ENCODE data around the gene COL11A2.
"Not testable (repeated sequence)": the region's sequence is repeated elsewhere in the genome, so short reads cannot be mapped to it uniquely, and the experiment has no call there.

Gene COL11A2

GRCh38 chr6:33160096-33160495 is 32.2 kb downstream of the COL11A2 start:
- in situ Hi-C loops (cut with MboI; ENCODE audit: low sequenced_read_pairs): no loop called here

DNA sequence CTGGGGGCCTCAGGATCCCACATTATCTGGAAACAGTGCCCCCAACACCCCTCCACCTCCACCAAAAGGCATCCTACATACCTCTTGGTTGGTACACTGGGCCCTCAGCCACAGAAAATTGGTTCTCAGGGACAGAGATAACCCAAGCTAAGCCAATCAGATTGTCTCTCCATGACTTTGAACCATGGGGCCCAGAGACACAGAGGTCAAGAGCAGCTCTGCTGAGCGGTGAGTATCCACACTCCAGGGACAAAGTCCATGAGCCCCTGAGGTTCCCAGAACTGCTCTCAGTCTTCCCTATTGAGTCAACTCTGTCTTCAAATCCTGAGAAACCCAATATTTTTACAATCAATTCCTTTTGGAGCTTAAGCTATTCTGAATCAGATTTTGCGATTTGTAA is 35.3 kb downstream of the COL11A2 start:
- in situ Hi-C loops (cut with MboI; ENCODE audit: low sequenced_read_pairs): no loop called here

DNA sequence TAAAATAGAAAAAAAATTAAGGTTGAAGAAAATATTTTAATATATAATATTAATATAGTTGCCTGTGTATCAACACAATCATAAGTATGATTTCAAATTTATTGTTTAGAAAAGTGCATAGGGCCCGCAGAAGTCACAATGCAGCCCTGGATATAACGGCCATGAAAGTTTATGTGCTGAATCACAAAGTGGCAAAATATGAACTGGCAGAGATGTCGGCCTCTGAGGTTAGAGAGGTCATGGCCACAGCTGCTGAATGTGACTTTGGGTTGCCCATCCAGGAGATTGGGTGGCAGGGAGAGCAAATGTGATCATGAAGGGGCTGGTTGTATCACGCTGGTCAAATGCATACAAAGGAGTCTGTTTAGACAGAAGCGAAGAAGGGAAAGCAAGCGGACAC is 35.7 kb downstream of the COL11A2 start:
- in situ Hi-C loops (cut with MboI; ENCODE audit: low sequenced_read_pairs): no loop called here

GRCh38 chr6:33154349-33154748 is 37.9 kb downstream of the COL11A2 start:
- in situ Hi-C loops (cut with MboI; ENCODE audit: low sequenced_read_pairs): no loop called here

DNA sequence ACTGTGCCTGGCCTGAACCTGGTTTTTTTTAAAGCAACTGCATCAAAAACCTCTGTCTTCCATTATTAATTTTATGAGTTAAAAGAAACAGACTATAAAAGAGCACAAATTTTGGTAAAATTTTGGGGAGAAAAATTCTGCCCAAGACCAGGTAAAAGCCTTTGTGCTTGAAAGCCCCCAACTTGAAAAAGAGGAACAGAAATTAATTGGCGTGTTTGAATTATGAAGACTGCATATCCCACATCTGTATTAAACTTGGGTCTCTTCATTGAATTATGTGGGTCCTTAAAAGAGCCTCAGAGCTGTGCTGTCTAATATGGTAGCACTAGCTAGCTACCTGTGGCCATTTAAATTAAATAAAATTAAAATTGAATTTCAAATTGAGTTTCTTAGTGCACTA is 41.2 kb downstream of the COL11A2 start:
- in situ Hi-C loops (cut with MboI; ENCODE audit: low sequenced_read_pairs): no loop called here

GRCh38 chr6:33150560-33150959 is 41.7 kb downstream of the COL11A2 start:
- in situ Hi-C loops (cut with MboI; ENCODE audit: low sequenced_read_pairs): not testable (repeated sequence)

DNA sequence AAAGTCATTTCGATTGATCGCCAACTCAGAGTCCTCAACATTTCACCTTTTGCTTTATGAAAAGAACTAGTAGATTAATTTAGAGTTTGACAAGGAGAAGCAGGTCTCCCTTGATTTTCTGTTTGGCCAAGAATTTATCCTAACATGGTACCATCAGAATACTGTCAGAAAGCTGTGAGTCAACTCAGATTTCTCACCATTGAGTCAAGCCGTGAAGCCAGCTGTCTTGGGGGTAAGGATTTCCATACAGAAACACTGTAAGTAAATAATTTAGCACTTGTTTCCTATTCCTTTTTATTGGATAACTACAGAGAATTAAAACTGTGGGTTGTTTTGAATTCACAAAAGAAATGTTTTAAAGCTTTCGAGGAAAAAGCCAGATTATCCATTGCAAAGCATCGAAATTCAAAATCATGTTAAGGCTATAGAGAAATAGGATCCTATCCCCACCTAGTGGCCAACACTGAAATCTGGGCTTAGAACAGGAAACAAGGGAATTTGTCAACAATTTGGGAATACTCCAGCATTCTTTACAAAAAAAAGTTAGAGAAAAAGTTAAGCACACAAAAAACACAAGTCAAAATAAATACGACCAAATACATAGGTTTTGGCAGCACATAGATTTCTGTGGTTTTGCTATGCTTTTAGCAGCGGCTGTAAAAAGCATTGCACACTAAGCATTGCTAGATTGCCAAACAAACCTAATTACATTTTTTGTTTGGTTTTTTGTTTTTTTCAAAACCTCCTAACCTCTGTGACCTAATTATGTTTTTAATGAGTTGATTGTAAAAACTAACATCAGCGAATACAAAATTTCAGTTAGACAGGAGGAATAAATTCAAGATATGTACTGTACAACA is 44.2 kb downstream of the COL11A2 start:
- in situ Hi-C loops (cut with MboI; ENCODE audit: low sequenced_read_pairs): no loop called here

GRCh38 chr6:33144373-33144772 is 47.9 kb downstream of the COL11A2 start:
- in situ Hi-C loops (cut with MboI; ENCODE audit: low sequenced_read_pairs): no loop called here

GRCh38 chr6:33143113-33143770 is 49.0 kb downstream of the COL11A2 start:
- in situ Hi-C loops (cut with MboI; ENCODE audit: low sequenced_read_pairs): no loop called here

DNA sequence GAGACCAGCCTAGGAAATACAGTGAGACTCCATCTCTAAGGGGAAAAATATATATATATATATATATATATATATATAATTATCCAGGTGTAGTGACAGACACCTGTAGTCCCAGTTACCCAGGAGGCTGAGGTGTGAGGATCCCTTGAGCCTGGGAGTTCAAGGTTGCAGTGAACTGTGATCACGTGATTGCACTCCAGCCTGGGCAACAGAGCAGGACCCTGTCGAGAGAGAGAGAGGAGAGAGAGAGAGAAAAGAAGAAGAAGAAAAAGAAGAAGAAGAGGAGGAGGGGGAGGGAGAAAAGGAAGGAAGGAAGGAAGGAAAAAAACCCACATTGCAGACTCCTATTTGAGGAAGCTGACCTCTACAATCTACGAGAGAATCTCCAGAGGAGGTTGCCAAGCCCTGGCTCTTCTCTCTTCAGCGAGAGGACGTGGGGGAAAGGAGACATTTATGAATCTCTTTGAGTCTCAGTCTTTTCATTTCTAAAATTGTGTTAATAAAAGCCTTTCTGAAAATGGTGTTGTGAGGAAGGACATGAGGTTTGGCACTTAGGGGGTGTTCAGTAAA is 49.7 kb downstream of the COL11A2 start:
- in situ Hi-C loops (cut with MboI; ENCODE audit: low sequenced_read_pairs): no loop called here

GRCh38 chr6:33140556-33140955 is 51.7 kb downstream of the COL11A2 start:
- in situ Hi-C loops (cut with MboI; ENCODE audit: low sequenced_read_pairs): no loop called here

GRCh38 chr6:33139596-33140206 is 52.6 kb downstream of the COL11A2 start:
- in situ Hi-C loops (cut with MboI; ENCODE audit: low sequenced_read_pairs): no loop called here

- in situ Hi-C loops (cut with MboI; ENCODE audit: low sequenced_read_pairs): no loop called here
Observed at GRCh38 chr6:33136310-33136900, 55.9 kb downstream of the COL11A2 start.

DNA sequence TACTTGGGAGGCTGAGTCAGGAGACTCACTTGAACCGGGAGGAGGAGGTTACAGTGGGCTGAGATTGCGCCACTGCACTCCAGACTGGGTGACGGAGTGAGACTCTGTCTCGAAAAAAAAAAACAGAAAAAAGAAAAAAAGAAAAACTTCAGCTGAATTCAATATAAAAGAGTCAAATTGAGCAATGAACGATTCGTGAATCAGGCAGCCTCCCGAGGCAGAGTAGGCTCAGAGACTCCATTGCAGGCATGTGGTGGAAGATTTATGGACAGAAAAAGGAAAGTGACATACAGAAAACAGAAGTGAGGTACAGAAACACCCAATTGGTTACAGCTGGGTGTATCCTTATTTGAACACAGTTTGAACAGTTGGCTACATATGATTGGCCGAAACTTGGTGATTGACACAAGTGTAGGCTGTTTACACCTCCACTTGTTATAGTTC is 60.2 kb downstream of the COL11A2 start:
- in situ Hi-C loops (cut with MboI; ENCODE audit: low sequenced_read_pairs): no loop called here

- in situ Hi-C loops (cut with MboI; ENCODE audit: low sequenced_read_pairs): no loop called here
Observed at GRCh38 chr6:33128318-33128717, 63.9 kb downstream of the COL11A2 start.

DNA sequence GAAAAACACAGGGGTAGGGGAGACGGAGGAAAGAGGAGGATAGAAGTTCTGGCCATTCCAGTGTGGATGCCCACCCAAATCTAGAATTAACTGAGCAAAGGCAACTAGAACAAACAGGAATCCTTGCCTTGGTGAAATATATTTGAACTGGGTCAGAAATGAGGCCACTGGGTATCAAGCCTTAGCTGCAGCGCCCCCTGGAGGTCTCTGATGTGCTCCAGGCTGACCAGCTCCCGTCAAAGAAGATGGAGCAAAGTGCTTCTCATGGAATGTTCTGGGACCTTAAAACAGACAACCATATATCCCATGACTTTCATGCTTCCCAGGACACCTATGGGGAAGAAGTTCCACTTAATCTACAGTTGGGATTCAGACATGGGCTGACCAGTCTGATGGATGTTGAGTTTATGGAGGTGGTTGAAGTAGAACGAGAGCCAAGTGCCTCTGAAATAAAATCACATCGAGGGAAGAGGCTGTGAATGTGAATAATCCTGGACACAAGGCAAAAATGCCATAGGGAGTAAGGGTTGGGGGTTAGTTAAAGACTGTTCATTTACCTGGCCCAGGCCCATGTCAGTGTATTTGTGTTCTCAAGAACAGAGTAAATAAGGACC is 66.1 kb downstream of the COL11A2 start:
- in situ Hi-C loops (cut with MboI; ENCODE audit: low sequenced_read_pairs): no loop called here

DNA sequence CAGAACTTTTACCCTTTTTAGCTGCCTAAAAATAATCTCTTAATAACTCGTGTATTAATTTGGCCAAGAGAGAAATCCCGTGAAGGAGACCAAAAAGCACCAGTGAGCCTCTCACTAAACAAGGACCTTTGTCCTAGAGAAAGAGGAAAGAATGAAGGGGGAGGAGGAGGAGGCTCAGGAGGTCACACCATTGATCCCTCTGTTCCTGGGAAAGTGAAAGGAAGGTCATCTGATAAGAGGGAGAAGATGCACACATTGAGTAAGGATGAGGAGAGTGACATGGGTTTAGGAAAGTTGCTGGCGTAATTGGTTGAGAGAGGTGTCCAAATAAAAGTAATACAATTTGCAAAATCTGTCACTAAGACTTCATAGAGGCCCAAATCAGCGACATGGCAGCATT is 67.3 kb downstream of the COL11A2 start:
- in situ Hi-C loops (cut with MboI; ENCODE audit: low sequenced_read_pairs): no loop called here

DNA sequence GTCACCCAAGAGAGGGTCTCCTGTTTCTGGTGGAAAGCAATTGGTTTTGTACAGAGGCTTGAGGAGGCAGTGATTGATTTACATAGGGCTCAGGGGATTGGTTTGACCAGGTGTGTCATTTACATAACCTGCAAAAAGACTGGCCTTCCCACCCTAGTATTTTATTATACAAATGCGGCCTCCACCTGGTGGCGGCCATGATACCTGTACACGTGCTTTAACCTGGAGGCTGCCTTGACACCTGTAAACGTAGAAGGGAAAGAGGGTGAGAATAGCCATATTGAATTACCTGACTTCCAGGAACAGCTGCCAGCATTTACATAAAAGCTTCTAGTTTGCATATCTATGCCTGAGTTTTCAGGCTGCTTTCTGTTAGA is 67.8 kb downstream of the COL11A2 start:
- in situ Hi-C loops (cut with MboI; ENCODE audit: low sequenced_read_pairs): no loop called here

DNA sequence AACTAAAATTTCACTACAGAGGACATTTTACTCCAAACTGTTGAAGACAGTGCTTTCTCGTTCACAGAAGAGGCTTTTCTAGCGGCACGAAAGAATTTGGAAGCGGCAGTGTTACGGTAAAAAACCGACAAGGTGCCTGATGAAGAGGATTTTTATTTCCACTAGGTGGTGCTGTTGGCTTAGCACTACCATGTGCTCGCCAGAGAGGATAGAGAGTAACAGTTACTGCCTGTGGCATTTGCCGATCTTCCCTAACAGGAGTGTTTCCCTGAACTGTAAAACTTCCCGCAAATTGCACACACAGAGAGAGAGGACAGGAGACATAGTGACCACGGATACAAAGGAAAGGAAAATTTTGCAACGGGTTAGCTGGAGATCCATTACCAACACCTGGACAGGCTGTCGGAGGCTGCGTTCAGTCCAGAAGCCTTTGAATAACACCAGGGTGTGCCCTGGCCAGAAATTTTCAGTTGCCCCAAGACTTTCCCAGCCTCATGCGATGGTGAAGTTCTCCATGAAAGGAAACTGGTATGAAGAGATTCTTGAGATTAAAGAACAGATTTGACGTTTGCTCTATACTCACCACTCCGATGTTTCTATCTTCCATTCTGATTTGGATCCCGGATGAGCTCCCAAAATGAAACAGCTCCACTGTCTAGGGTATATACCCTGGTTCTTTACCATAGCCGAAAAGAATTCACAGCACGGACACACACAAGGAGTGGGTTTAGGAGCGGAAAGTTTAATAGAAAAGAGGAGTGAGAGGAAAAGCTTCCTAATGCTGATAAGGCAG is 68.3 kb downstream of the COL11A2 start:
- in situ Hi-C loops (cut with MboI; ENCODE audit: low sequenced_read_pairs): no loop called here

DNA sequence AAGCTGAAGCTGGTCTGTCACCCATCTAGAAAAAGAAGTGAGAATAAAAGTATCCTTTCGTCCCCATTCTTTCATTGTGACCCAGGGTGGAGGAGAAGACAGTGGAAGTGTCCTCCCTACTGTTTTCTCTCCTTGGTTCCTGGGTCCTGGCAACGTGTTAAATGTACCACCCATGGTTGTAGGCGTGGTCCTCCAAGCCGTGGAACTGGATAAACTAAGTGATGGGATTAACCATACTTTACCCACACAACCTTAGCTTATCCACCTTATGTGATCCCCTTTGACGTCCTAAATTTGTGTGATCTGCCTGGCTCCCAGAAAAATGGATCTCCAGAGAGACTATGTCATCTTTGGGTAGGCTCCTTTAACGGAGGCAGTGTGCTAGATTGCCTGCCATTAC is 69.1 kb downstream of the COL11A2 start:
- in situ Hi-C loops (cut with MboI; ENCODE audit: low sequenced_read_pairs): no loop called here

Data from HL-60/S4 treated with retinoic acid at 250 ng/mL for 4 days and 3 days (cell line).